ENCODE measurements around the gene C11orf97.

DNA sequence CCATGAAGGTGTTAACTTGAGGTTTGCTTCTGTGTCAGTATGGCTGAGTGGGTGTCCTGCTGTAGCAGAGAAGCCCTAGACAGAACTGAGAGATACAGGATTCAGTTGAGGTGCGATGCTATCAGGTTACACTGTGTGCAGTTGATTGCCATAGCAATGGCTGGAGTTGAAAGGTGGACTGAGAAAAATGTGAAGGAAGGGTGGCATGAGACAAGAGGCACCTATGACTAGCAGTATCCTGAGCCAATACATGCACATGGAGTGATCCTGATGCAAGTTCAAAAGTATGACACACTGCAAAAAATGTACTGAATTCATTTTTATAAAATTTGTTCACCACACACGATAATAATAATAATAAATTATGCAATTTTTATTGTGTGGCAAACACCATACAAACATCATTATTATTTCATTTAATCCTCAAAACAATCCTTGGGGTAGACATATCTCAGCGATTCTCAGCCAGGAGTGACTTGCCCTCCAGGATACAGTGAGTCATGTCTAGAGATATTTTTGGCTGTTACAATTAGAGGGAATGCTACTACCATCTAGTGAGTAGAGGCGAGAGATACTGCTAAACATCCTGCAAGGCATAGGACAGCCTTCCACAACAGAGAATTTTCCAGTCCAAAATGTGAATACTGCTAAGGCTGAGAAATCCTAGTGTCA lies 51.1 kb downstream of the C11orf97 start:
- TF ChIP-seq RAD21 (IDR thresholded peaks at IDR 0.05; ENCODE audit: low read depth) (peak; percentile 29), CEBPB (IDR thresholded peaks at IDR 0.05) (no peak), FOXM1 (IDR thresholded peaks at IDR 0.05; ENCODE audit: borderline replicate concordance, low read depth) (no peak), NFIC (IDR thresholded peaks at IDR 0.05) (no peak), YY1 (IDR thresholded peaks at IDR 0.05; ENCODE audit: low read depth) (no peak)
- TF ChIP-seq, protein P1, sequence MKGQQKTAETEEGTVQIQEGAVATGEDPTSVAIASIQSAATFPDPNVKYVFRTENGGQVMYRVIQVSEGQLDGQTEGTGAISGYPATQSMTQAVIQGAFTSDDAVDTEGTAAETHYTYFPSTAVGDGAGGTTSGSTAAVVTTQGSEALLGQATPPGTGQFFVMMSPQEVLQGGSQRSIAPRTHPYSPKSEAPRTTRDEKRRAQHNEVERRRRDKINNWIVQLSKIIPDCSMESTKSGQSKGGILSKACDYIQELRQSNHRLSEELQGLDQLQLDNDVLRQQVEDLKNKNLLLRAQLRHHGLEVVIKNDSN (IDR thresholded peaks at IDR 0.05): no peak
- TF ChIP-seq, protein P2, sequence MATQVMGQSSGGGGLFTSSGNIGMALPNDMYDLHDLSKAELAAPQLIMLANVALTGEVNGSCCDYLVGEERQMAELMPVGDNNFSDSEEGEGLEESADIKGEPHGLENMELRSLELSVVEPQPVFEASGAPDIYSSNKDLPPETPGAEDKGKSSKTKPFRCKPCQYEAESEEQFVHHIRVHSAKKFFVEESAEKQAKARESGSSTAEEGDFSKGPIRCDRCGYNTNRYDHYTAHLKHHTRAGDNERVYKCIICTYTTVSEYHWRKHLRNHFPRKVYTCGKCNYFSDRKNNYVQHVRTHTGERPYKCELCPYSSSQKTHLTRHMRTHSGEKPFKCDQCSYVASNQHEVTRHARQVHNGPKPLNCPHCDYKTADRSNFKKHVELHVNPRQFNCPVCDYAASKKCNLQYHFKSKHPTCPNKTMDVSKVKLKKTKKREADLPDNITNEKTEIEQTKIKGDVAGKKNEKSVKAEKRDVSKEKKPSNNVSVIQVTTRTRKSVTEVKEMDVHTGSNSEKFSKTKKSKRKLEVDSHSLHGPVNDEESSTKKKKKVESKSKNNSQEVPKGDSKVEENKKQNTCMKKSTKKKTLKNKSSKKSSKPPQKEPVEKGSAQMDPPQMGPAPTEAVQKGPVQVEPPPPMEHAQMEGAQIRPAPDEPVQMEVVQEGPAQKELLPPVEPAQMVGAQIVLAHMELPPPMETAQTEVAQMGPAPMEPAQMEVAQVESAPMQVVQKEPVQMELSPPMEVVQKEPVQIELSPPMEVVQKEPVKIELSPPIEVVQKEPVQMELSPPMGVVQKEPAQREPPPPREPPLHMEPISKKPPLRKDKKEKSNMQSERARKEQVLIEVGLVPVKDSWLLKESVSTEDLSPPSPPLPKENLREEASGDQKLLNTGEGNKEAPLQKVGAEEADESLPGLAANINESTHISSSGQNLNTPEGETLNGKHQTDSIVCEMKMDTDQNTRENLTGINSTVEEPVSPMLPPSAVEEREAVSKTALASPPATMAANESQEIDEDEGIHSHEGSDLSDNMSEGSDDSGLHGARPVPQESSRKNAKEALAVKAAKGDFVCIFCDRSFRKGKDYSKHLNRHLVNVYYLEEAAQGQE (IDR thresholded peaks at IDR 0.05; ENCODE audit: low read depth): no peak
- TF ChIP-seq, protein P3, sequence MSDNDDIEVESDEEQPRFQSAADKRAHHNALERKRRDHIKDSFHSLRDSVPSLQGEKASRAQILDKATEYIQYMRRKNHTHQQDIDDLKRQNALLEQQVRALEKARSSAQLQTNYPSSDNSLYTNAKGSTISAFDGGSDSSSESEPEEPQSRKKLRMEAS (IDR thresholded peaks at IDR 0.05): no peak

Measured in Ishikawa (cell line).